Measurements from ENCODE around the gene PLCB1. TPM values are rescaled to one million over a fixed set of nuclear protein-coding genes. Genes with fewer than 3 reads are reported as not detected.

The PLCB1 gene
- total RNA-seq, 1 experiment from 2014 or later: 7.2 TPM

DNA sequence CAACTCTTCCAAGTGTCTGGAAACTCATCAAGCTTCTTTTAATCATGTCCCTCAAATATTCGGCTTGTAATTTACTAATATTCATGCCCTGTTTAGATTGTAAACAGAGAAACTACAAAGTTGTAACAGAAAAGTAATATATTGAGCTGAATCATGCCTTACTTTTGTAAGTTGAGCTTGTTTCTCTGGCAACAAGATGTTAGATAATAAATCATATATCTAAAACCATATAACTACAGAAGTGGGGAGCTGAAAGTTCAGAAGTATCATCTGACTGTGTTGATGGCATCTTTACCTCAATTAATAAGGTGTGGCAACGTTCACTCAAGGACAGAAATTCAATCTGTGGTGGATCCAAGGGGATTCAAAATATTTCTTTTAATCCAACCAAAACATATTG is 263.9 kb downstream of the PLCB1 start:
- no peak for DNase-seq (ENCODE audit: low read depth)

DNA sequence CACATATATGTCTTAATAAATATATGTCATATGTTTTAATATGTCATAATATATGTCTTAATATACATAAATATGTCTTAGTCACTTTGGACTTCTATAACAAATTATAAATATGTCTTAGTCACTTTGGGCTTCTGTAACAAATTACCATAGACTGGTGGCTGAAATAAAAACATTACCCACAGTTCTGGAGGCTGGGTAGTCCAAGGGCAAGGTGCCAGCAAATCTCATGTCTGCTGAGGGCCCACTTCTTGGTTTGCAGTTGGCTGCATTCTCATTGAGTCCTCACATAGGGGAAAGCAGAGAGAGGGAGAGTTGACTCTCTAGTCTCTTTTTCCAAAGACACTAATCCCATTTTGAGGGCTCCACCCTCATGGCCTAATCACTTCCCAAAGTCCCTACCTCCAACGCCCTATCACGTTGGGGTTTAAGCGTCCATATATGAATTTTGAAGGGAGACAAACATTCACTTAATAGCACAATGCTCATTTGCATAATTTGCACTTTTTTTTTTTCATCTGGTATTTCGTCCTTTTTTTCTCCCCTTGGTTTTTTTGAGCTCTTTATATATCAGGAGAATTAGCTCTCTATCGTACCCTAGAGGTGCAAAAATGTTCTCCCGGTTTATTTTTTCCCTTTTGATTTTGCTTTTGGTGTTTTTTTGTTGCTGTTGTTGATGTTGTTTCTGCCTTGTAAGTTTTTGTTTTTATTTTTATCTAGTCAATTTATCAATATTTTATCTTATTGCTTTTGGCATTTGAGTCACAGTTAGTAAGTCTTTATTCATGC is 266.4 kb downstream of the PLCB1 start:
- no peak for DNase-seq (ENCODE audit: low read depth)

DNA sequence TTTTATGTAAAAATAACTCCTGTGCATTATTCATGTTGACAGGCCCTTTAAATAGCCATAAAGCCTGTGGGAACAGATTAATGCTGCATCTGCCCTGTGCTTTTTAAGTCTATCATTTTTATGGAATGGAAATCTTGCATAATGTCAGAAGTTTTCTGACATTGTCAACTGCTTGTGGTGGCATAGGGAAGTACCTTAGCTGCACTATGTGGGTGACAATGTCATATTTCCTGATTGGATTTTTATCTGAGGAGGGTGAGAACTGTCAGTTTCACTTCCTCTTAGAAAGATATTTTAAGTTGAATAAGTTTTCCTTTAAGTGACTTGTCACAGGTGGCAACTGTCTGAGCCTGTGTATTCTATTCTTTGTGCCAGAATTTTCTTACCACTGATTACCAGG is 267.9 kb downstream of the PLCB1 start:
- DNase-seq (ENCODE audit: low read depth): no peak

DNA sequence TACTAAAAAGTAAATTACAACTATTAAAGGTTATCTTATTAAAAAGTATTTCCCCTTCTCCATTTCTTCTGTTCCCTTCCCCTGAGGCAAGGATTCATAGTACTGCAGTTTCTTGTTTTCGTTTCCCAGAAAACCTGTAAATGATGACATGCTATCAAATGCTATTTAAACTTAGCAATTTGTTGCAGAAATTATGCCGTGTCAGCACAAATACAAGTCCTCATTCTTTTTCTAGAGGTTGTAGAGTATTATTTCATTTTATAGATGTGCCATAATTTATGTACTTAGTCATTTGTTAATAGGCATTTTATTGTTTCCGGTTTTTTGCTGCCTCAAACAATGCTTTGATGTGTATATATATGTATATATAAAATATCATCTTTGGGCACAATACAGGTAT is 268.4 kb downstream of the PLCB1 start:
- DNase-seq (ENCODE audit: low read depth): no peak

DNA sequence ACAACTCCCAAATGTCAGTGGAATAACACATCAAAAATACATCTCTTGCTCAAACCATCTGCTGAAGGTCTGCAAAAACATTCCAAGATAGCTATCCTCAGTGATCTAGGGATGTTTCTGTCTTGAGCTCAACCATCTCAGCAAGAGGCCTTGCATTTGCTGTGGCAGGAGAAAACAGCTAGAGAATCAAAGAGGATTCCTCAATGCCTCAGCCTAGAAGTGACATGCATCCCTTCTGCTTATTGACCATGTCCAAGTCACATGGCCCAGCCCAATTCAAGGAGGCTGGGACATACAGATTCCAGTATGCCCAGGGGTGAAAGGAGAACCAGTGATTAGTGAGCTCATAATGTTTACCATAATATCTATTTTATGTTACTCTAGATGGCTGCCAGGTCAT is 269.5 kb downstream of the PLCB1 start:
- DNase-seq (ENCODE audit: low read depth): no peak

DNA sequence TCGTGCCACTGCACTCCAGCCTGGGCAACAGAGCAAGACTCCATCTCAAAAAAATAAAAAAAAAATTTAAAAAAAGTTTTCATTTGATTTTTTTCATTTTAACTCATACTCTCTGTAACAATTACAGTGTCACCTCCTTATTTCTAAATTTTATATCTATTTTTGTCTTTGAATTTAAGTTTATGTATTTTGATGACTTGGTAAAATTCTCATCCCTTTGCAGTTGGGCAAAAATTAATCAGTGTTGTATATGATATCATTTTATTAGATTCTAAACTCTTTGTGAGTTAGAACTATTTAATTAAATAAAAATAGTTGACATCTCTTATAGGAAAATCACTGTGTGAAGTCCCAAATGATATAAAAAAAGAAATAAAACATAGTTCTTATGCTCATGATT is 270.7 kb downstream of the PLCB1 start:
- no peak for DNase-seq (ENCODE audit: low read depth)

DNA sequence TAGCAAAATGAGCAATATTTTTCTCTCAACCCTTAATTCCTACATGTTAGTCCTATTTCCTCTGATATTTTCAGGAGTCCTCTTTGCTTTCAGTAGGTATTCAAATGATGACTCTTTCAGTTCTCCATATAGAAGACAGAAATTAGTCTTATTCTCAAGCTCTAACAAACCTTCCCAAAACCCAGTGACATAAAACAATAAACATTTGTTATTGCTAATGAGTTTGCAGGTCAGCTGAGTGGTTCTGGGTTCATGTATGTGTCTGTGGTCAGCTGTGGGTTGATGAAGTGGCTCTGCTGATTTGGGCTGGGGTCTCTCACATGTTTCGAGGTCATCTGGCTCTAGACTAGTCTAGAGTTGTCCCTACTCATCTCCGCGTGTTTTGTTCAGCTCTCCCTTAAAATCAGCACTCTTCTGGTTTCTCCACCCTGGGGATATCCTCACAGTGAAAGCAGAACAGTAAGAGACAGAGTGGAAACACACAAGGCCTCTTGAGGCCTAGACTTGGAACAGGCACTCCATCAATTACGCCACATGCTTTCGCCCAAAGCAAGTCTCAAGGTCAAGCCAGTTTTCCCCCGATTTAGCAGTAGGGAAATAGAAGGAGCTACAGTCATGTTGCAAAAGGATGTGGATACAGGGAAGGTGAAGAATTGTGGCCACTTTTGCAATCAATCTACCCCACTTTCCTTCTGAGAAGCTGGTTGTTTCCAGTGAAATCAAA is 273.0 kb downstream of the PLCB1 start:
- DNase-seq (ENCODE audit: low read depth): no peak

DNA sequence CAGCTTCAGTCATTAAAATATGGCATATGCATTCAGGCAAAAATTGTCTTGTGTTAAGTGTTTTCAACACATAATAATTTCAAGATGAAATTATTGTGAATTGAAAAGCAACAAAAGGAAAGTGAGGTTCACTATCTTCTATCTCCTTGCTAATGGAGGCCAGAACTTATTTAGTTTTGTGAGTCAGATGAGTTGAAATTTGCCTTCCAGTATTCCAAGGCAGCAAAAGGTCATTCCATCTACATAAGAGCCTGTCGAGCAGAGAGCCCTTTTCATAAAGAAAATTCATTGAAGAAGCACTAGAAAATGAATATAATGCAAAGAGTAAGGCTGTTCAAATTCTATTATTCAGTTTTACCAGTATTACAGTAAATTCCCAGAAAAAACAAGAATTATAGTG is 274.3 kb downstream of the PLCB1 start:
- DNase-seq (ENCODE audit: low read depth): no peak

DNA sequence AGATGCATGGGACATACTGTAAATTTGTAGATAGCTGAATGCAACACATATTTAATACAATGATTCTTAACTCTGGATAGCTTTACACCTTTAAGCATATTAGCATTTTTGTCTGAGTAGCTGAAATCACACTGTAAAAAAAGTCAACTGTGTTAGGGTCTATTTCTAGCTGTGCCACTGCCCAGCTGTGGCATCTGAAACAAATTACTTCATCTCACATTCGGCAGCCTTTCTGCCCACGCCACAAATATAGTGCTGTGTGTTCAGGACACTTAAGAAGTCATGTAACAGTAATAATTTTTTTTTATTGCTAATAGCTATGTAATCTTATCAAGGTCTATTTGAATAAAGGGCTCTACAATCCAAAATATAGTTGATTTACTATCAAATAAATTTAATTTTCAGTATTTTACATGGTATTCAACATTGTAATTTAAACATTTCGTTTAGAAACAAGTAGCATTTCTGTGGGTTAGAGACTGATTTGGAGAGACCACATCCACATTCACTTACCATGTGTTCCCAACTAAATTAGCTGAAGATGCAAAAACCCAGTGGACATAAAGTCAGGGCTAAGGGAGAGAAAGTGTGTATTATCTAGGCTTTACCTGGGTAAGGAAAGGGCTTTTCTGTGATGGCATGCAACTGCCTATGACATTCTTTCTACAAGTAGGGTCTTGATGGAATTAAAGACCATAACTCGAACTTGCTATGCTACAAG is 276.7 kb downstream of the PLCB1 start:
- no peak for DNase-seq (ENCODE audit: low read depth)

DNA sequence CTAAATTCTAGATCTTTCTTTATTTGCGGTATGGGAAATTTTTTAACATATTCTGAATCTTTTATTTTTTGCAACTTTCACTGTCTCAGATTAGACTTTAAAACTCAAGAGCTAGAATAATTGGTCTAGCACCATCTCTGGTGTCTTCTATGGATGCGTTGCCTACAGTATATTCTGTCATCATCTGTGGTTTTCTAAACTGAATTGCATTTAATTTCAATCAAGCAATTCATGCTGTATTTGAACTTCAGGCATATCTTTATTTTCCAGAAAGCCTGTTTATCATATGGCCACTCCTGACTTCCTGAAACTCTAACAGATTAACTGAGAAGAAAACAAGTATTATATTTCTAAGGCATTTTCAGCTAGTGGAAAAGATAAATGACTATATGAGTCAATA is 281.6 kb downstream of the PLCB1 start:
- no peak for DNase-seq (ENCODE audit: low read depth)

DNA sequence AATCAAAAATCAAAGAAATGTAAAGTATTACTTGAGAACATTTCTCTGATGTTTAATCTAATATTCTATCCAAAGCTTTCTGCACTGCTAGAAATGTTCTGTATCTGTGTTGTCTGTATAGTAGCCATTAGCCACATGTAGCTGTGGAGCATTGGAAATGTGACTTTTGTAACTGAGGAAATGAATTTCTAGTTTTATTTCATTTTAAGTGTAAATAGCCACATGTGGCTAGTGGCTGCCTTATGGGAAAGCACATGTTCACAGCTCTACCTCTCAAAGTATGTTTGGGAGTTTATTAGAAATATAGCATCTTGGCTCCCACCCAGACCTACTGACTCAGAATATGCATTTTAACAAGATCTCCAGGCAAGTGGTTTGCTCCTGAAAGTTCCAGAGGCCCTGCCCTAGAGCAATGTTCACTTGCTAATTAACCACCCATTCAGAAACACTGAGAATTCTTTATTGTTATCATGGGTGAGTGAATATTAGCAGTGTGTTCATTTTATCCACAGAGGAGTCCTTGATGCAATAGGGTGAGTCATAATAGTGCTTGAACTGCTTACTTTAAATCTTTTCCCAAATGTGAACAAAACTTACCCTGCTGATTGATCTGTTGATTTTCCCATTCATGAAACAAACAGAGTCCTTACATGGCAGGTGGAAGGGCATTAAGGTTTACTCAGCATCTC is 282.7 kb downstream of the PLCB1 start:
- peak; percentile 61 for DNase-seq (ENCODE audit: low read depth)

DNA sequence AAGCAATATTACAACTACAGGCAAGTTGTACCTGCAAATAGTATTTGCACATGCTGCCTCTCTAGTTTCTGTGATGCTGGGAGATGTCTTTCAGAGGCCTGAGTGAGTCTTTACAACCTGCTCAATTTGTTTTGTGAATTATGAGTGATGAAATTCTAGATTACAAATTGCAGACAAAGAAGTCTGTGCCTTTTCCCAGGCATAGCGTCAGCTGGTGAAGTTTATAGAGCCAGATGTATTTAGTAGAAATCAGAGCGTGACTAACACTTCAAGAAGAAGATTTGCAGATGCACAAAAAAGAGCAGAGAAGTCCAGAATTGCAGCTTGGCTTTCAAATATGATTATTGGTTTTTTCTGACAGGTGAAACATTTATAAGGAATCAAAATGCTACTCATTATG is 289.9 kb downstream of the PLCB1 start:
- no peak for DNase-seq (ENCODE audit: low read depth)

DNA sequence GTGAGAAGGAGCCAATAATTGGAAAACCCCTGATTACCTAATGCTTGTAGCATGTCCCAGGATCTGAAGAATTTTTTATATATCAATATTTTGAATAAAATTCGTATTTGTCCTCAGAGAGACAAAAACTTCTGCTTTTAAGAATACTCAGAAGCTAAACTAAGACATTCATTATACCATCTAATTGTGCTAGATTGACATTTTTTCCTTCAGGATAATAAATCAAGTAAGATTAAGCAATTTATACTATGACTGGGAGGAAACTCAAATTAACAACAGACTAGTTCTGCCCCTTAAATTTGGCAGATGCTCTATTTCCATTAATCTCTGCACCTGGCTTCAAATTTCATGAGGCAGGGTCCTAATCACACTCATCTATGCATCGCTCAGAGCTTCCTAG is 291.4 kb downstream of the PLCB1 start:
- no peak for DNase-seq (ENCODE audit: low read depth)

DNA sequence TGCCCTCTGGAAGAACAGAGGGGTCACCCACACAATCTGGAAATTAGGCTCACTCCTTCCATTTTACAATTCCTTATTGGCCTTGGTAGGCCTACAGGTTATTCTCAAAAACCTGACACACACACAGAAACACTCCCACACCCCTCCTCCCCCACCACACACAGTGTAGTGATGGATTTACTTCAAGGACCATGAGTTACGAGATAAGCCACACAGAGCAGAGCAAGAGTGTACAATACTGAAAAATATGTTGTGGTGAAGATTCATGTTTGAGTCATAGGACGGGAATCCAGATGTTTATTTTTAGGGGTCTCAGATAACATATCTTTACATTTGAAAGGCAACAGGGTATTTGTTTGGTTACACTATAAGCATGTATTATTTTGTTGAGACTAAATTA is 291.9 kb downstream of the PLCB1 start:
- peak; percentile 67 for DNase-seq (ENCODE audit: low read depth)

DNA sequence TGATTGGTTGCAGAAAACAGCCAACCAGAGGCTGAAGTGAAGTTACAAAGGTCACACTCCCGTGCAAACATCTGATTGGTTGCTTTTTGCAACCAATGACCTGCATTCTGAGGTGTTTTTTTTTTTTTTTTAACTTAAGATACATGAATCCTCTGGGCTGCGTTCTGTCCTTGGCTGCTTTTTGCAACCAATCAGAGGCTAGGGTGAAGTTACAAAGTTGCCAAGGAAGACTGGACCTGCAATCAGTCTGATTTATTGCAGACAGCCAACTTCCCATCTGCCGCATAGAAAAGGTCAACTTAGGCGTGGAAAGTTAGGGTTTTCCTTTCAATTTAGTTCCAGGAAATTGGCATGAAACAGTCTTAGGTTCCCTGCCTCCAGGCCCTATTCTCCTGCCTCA is 292.9 kb downstream of the PLCB1 start:
- no peak for DNase-seq (ENCODE audit: low read depth)

DNA sequence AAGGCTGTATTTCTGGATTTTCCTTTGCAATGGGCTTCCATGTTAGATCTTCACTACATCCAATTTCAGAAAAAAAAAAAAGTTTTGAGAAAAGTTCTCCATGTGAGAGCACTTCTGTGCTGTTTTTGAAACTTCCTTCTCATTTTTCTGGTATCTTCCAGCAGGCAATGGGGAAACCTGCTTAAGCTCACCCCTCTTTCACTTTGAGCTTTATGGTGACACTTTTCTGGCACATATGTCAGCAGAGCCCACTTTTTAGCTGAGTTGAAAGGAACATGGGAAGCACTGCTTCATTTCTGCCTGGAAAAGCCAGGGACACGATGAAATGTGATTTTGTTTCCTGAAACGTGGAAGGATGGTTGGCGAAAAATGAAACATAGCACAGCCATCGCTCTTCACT is 293.7 kb downstream of the PLCB1 start:
- no peak for DNase-seq (ENCODE audit: low read depth)

DNA sequence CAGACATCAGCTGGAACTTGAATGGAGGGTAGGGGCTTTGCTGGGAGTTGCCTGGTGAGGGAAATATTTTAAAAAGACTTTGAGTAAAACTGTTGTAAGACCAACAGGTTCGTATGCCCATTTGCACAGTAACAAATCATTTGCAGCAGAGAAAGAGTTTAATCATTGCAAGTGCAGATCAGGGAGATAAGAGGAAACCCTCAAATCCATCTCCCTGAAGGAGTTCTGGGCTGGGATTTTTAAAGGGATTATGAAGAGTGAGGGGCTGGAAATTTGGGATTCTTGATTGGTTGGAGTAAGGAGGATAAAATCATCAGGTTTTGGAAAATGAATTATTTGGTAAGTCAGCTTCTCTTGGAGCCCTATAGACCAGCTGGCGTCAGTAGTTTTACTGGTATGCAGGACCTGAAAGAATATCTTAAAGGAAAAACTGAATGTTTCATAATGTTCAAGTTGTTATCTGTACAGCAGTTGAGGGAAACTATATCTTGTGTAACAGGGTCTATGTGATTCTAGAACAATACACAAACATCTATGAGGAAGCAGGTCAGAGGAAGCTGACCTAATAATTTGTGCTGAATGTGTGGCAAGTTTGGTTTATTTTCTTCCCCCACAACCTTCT is 295.5 kb downstream of the PLCB1 start:
- DNase-seq (ENCODE audit: low read depth): no peak

DNA sequence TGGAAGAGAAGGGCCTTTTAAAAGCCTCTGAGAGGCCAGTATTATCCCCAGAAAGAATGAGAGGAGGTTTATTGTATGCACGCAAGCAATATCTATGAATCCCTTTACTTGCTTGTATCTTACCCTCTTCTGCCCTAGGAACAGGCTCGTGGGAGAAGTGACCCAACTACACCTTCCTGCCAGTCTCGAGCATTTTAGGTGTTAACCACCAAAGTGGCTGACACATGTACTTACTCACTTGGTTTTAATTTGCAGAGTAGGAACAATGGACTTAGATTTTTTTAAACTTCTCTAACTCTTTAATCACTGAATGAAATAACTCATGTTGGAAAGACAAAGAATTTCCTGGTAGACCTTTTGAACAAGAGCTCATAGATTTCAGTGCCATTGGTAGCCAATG is 296.9 kb downstream of the PLCB1 start:
- no peak for DNase-seq (ENCODE audit: low read depth)

DNA sequence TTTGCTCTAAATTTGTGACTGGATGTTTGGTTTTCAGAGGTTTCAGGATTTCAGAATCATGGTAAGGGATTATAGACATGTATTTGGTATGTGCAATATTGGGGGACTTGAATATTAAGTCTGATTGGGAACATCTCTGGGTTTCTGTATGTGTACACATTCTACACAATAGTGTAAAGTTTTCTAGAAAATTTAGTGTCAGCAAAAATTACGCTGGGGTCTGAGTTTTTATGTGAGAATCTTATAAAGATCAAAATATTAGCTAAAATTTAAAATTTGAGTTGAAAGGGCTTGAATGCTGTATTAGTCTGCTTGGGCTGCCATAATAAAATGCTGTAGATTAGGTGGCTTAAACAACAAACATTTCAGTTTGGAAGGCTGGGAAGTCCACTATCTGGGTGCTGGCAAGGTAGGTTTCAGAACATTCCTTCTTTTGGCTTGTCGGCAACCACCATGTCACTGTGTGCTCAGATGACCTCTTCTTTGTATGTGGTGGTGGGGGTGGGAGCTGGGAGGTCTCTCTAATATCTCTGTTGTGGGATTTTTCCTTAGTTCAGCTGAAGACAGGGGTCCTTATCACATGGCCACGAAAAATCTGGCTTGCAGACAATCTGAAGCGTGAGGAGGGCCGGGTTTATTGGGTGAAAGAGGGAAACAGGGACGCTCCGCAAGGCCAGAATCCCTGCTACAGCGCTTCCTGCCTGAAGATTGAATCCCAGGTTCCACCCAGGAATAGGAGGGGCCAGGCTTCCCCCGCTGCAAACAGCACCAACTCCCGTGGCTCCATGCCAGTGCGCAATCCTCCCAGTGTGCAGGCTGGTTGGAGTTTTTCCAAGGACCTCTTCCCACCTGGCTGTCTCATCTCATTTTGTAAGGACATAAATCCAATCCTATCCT is 299.7 kb downstream of the PLCB1 start:
- no peak for DNase-seq (ENCODE audit: low read depth)

DNA sequence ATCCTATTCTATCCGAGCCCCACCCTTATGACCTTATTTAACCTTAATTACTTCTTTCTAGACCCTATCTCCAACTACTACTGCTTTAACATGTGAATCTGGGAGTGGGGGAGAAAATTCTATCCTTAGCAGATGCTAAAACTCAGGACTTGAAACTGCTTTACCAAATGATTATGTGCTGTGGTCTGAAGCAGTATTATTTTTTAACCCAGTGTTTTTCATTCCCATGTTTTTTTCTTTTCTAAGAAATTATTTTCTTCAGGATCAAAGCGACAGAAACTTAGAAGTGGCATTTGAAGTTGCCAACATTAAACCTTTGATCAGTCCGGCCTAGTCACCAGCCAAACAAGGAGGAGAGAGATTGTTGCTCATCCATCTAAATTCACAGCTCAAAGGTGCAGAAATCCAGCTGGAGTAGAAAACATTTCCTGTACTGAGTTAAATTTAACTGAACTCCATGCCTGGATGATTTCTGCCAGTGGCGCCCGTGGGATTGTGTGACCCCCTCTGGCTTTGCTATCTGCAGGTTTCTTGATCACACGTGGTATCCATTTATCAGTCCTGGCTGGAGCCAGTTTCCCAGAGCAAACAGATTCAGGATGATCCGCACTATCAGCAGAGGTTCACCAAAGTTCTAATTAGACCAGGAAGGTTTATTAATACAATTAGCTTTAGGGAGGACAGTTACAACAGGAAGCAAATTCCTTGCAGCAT is 300.5 kb downstream of the PLCB1 start:
- no peak for DNase-seq (ENCODE audit: low read depth)
